ENCODE results near the gene ERGIC1. TPM values are rescaled to one million over a fixed set of nuclear protein-coding genes. Genes with fewer than 3 reads are reported as not detected.

The ERGIC1 gene
- total RNA-seq, 1 experiment from 2014 or later = 89.8 TPM

DNA sequence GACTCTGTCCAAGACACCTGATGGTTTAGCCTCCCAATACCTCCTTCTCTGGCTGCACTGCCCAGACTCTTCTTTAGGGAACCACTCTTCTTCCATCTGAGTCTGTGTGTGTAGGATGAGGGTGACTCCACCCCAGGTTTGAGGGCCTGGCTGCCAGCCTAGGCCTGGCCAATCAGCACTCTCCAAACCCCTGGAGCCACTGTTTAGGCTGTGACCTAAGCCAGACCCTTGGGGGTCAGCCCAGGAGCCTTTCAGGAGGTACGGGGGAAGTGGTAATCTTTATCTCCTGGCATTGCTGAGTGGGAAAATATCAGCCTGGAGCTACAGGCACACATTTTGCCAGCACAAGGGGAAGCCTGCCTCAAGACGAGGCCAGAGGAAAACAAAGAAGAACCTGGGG, 6.2 kb upstream of the ERGIC1 start:
- Mint-ChIP-seq H3K4me1 (peaks cover 17% of the 10 kb centered on the region), H3K27ac (no peak overlapping the region), H3K27me3 (ENCODE audit: low read depth) (peaks cover 12% of the 10 kb centered on the region), H3K36me3 (no peaks in the 10 kb centered on the region), H3K4me3 (no peak overlapping the region), H3K9me3 (peaks cover 13% of the 10 kb centered on the region)
- CTCF ChIA-PET = interaction anchor here (1.0 to 2.1 kb wide), 2 partner anchors 56 to 111 kb away, joined by 3 to 5 read pairs; no protein-coding TSS in a partner anchor
- TF ChIP-seq, protein P1, sequence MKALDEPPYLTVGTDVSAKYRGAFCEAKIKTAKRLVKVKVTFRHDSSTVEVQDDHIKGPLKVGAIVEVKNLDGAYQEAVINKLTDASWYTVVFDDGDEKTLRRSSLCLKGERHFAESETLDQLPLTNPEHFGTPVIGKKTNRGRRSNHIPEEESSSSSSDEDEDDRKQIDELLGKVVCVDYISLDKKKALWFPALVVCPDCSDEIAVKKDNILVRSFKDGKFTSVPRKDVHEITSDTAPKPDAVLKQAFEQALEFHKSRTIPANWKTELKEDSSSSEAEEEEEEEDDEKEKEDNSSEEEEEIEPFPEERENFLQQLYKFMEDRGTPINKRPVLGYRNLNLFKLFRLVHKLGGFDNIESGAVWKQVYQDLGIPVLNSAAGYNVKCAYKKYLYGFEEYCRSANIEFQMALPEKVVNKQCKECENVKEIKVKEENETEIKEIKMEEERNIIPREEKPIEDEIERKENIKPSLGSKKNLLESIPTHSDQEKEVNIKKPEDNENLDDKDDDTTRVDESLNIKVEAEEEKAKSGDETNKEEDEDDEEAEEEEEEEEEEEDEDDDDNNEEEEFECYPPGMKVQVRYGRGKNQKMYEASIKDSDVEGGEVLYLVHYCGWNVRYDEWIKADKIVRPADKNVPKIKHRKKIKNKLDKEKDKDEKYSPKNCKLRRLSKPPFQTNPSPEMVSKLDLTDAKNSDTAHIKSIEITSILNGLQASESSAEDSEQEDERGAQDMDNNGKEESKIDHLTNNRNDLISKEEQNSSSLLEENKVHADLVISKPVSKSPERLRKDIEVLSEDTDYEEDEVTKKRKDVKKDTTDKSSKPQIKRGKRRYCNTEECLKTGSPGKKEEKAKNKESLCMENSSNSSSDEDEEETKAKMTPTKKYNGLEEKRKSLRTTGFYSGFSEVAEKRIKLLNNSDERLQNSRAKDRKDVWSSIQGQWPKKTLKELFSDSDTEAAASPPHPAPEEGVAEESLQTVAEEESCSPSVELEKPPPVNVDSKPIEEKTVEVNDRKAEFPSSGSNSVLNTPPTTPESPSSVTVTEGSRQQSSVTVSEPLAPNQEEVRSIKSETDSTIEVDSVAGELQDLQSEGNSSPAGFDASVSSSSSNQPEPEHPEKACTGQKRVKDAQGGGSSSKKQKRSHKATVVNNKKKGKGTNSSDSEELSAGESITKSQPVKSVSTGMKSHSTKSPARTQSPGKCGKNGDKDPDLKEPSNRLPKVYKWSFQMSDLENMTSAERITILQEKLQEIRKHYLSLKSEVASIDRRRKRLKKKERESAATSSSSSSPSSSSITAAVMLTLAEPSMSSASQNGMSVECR (CRISPR knock-in tag; IDR thresholded peaks at IDR 0.05; ENCODE audit: borderline replicate concordance) = no peak
- TF ChIP-seq, protein P2, sequence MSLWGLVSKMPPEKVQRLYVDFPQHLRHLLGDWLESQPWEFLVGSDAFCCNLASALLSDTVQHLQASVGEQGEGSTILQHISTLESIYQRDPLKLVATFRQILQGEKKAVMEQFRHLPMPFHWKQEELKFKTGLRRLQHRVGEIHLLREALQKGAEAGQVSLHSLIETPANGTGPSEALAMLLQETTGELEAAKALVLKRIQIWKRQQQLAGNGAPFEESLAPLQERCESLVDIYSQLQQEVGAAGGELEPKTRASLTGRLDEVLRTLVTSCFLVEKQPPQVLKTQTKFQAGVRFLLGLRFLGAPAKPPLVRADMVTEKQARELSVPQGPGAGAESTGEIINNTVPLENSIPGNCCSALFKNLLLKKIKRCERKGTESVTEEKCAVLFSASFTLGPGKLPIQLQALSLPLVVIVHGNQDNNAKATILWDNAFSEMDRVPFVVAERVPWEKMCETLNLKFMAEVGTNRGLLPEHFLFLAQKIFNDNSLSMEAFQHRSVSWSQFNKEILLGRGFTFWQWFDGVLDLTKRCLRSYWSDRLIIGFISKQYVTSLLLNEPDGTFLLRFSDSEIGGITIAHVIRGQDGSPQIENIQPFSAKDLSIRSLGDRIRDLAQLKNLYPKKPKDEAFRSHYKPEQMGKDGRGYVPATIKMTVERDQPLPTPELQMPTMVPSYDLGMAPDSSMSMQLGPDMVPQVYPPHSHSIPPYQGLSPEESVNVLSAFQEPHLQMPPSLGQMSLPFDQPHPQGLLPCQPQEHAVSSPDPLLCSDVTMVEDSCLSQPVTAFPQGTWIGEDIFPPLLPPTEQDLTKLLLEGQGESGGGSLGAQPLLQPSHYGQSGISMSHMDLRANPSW (CRISPR knock-in tag; conservative IDR thresholded peaks at IDR 0.05; ENCODE audit: low read depth) = no peak
- no peak for TF ChIP-seq SMAD4 (CRISPR knock-in tag; IDR thresholded peaks at IDR 0.05)
- TF ChIP-seq, protein P3, sequence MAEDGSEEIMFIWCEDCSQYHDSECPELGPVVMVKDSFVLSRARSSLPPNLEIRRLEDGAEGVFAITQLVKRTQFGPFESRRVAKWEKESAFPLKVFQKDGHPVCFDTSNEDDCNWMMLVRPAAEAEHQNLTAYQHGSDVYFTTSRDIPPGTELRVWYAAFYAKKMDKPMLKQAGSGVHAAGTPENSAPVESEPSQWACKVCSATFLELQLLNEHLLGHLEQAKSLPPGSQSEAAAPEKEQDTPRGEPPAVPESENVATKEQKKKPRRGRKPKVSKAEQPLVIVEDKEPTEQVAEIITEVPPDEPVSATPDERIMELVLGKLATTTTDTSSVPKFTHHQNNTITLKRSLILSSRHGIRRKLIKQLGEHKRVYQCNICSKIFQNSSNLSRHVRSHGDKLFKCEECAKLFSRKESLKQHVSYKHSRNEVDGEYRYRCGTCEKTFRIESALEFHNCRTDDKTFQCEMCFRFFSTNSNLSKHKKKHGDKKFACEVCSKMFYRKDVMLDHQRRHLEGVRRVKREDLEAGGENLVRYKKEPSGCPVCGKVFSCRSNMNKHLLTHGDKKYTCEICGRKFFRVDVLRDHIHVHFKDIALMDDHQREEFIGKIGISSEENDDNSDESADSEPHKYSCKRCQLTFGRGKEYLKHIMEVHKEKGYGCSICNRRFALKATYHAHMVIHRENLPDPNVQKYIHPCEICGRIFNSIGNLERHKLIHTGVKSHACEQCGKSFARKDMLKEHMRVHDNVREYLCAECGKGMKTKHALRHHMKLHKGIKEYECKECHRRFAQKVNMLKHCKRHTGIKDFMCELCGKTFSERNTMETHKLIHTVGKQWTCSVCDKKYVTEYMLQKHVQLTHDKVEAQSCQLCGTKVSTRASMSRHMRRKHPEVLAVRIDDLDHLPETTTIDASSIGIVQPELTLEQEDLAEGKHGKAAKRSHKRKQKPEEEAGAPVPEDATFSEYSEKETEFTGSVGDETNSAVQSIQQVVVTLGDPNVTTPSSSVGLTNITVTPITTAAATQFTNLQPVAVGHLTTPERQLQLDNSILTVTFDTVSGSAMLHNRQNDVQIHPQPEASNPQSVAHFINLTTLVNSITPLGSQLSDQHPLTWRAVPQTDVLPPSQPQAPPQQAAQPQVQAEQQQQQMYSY (CRISPR knock-in tag; IDR thresholded peaks at IDR 0.05) = no peak
- TF ChIP-seq MXD4 (CRISPR knock-in tag; IDR thresholded peaks at IDR 0.05; ENCODE audit: borderline replicate concordance) = no peak
- TF ChIP-seq, protein P4, sequence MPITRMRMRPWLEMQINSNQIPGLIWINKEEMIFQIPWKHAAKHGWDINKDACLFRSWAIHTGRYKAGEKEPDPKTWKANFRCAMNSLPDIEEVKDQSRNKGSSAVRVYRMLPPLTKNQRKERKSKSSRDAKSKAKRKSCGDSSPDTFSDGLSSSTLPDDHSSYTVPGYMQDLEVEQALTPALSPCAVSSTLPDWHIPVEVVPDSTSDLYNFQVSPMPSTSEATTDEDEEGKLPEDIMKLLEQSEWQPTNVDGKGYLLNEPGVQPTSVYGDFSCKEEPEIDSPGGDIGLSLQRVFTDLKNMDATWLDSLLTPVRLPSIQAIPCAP (CRISPR knock-in tag; IDR thresholded peaks at IDR 0.05) = no peak
- TF ChIP-seq, protein P5, sequence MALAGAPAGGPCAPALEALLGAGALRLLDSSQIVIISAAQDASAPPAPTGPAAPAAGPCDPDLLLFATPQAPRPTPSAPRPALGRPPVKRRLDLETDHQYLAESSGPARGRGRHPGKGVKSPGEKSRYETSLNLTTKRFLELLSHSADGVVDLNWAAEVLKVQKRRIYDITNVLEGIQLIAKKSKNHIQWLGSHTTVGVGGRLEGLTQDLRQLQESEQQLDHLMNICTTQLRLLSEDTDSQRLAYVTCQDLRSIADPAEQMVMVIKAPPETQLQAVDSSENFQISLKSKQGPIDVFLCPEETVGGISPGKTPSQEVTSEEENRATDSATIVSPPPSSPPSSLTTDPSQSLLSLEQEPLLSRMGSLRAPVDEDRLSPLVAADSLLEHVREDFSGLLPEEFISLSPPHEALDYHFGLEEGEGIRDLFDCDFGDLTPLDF (CRISPR knock-in tag; IDR thresholded peaks at IDR 0.05) = no peak
- TF ChIP-seq TP53 (CRISPR knock-in tag; IDR thresholded peaks at IDR 0.05) = no peak
- no peak for TF ChIP-seq FOXJ3 (CRISPR knock-in tag; IDR thresholded peaks at IDR 0.05; ENCODE audit: borderline replicate concordance)
- no peak for TF ChIP-seq ZNF263 (CRISPR knock-in tag; IDR thresholded peaks at IDR 0.05; ENCODE audit: low read depth)
- no peak for TF ChIP-seq E2F4 (CRISPR knock-in tag; IDR thresholded peaks at IDR 0.05; ENCODE audit: borderline replicate concordance, low read depth)
- TF ChIP-seq GRHL2 (CRISPR knock-in tag; IDR thresholded peaks at IDR 0.05; ENCODE audit: insufficient replicate concordance, severe bottlenecking) = no peak
- no peak for TF ChIP-seq RELA (CRISPR knock-in tag; IDR thresholded peaks at IDR 0.05; ENCODE audit: borderline replicate concordance)
- TF ChIP-seq ZNF425 (CRISPR knock-in tag; conservative IDR thresholded peaks at IDR 0.05) = no peak
- TF ChIP-seq TCF7 (CRISPR knock-in tag; IDR thresholded peaks at IDR 0.05; ENCODE audit: low read depth) = no peak
- TF ChIP-seq ESRRA (CRISPR knock-in tag; IDR thresholded peaks at IDR 0.05; ENCODE audit: borderline replicate concordance) = no peak
- TF ChIP-seq ZNF317 (CRISPR knock-in tag; IDR thresholded peaks at IDR 0.05; ENCODE audit: borderline replicate concordance, low read depth) = no peak
- ATAC-seq = peak; percentile 95
- DNase-seq (ENCODE audit: low spot score) = no peak
- POLR2A ChIA-PET = no interaction called here
